Stimulated activated effector memory CD8-positive, alpha-beta T cell treated with anti-CD3 and anti-CD28 coated beads, Interleukin-12 subunit alpha, Interleukin-12 subunit beta, amount 100 ng/mL, for 72 hours (primary cell): ENCODE results near the gene IFNGR2.

Source experiments
- ATAC-seq: fragments of 150-1000 bp; cut with Tn5 transposase; 2 replicates; pipeline ENCODE4 v1.10.0; 2021
- DNase-seq, 2 donors: peaks; one replicate each; pipeline ENCODE4 v3.0.0; 2021 to 2022; ENCODE audit warnings: low spot score in 2 of 2
- H3K27ac Mint-ChIP-seq: one replicate; pipeline ENCODE4 v1.8.0; 2022; ENCODE audit warnings: mild to moderate bottlenecking, mixed read lengths
- H3K36me3 Mint-ChIP-seq: one replicate; pipeline ENCODE4 v1.8.0; 2022; ENCODE audit warnings: mild to moderate bottlenecking, mixed read lengths
- H3K4me1 Mint-ChIP-seq: one replicate; pipeline ENCODE4 v1.8.0; 2022; ENCODE audit warnings: mixed read lengths
- H3K4me3 Mint-ChIP-seq: one replicate; pipeline ENCODE4 v1.8.0; 2022; ENCODE audit warnings: mild to moderate bottlenecking, mixed read lengths
- H3K9me3 Mint-ChIP-seq: one replicate; pipeline ENCODE4 v1.8.0; 2022; ENCODE audit warnings: mixed read lengths

Gene IFNGR2

GRCh38 chr21:33470701-33471100 lies 67.5 kb downstream of the IFNGR2 start:
- Mint-ChIP-seq H3K4me3 (no peak overlapping the region), H3K9me3 (no peaks in the 10 kb centered on the region), H3K27ac (no peak overlapping the region), H3K4me1 (peaks cover 5% of the 10 kb centered on the region), H3K36me3 (peaks cover 13% of the 10 kb centered on the region)
- ATAC-seq (no peak), DNase-seq (no peak)

DNA sequence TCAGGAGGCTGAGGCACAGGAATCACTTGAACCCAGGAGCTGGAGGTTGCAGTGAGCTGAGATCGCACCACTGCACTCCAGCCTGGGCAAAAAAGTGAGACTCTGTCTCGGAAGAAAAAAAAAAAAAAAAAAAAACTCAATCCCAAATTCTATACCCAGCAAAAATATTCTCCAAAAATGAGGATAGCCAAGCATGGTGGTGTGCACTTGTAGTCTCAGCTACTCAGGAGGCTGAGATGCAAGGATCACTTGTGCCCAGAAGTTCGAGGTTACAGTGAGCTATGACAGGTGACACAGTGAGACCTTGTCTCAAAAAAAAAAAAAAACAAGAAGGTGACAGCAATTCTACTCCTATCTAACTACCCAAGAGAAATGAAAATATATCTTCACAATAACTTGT lies 70.1 kb downstream of the IFNGR2 start:
- H3K36me3 Mint-ChIP-seq = no peaks in the 10 kb centered on the region
- peaks cover 9% of the 10 kb centered on the region for H3K4me1 Mint-ChIP-seq
- no peak overlapping the region for H3K4me3 Mint-ChIP-seq
- no peaks in the 10 kb centered on the region for H3K9me3 Mint-ChIP-seq
- H3K27ac Mint-ChIP-seq = no peak overlapping the region
- no peak for DNase-seq
- ATAC-seq = no peak

DNA sequence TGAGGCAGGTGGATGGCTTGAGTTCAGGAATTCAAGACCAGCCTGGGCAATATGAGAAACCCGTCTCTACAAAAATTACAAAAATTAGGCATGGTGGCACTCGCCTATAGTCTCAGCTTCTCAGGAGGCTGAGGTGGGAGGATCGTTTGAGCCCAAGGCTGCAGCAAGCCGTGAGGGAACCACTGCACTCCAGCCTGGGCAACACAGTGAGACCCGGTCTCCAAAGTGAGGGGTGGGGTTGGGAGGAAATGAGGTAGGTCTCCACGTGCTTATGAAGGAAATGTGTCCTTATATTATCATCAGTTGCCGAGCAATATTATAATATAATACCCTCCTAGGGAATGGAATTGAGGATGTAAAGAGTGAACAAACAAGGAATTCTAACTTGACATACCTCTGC lies 73.9 kb downstream of the IFNGR2 start:
- Mint-ChIP-seq H3K9me3 (no peaks in the 10 kb centered on the region), H3K36me3 (no peaks in the 10 kb centered on the region), H3K4me1 (peaks cover 21% of the 10 kb centered on the region), H3K4me3 (peak overlapping the region; percentile 80), H3K27ac (no peak overlapping the region)
- no peak for DNase-seq
- ATAC-seq = no peak

- peak overlapping the region; percentile 80 for H3K4me3 Mint-ChIP-seq
- peak overlapping the region; percentile 69 for H3K27ac Mint-ChIP-seq
- DNase-seq (no peak), ATAC-seq (no peak)
- H3K36me3 Mint-ChIP-seq = no peaks in the 10 kb centered on the region
- H3K9me3 Mint-ChIP-seq = no peaks in the 10 kb centered on the region
- H3K4me1 Mint-ChIP-seq = peaks cover 21% of the 10 kb centered on the region
Measured at GRCh38 chr21:33478182-33478581, 75.0 kb downstream of the IFNGR2 start.

DNA sequence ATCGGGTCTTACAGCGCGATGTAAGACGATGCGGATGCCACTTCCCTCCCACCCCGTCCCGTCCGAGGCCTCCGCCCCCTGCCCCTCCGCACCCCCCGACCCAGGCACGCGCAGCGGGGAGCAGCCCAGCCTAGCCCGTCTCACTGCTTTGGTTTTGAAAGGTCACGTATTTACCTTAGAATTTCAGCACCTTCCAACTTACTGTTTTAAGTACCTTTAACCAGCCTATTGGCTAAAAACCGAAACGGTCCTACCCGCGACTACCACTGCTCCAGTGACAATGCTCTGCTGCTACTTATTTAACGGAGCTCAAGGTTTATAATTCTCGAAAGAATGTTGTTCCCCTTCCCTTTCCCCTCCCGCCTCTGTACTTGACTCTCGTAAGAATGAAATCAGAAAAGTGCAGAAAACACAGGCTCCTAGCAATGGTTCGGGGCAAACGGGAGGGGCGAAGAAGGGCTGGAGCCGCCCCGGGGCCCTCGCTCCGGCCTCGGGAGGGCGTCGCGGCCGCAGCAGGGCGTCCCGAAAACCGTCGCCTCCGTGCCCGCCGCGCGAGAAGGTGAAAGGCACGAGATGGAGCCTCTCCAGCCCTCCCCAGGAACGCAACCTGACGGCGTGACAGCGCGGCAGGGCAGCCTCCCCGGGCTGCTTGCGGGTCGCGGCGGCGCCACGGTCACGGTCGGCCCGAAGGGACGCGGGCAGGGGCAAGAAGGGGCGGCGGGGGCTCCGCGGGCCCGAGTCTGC lies 75.9 kb downstream of the IFNGR2 start:
- peak; percentile 35 for ATAC-seq

DNA sequence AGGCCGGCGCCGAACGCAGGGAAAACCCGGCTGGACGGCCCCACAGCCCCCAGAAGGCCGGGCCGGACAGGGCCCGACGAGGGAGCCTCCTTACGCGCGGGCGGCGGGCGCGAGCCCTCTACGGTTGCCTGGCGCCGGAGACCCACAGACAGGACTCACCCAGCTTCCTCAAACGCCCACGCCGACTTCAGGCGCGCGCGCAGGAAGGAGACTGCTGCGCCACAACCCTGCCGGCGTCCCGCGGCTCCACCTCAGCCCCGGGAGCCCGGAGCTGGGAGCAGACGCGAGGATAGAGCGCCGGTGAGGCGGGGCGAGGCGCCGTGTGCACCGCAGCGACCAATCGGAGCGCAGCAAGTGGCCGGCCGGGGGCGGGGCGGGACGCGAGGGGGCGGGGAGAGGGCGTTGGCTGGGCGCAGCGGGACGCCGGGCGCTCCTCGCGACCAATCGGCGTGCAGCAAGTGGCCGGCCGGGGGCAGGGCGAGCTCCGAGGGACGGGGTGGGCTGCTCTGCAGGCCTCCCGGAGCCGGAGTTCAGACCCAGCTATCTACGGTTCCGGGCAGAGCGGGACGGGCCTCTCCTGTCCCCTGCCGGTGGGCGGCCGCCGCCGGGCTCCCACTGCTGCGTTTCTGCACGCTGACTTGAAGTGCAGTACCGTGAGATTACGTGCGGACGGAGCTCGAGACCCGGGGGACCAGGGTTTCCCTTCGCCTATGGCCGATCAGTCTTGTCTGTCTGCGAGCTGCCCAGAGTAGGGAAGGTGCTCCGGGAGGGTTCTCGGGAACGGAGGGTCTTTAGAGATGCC lies 76.7 kb downstream of the IFNGR2 start, which contains the start of gene TMEM50B:
TMEM50B (minus strand) TSS at position 296 of the 802 bp plus-strand sequence. CDS start 11,089 bp downstream, outside the sequence.
- no peaks in the 10 kb centered on the region for H3K9me3 Mint-ChIP-seq
- DNase-seq (peak; percentile 92 to 97), ATAC-seq (peak; percentile 97)
- H3K4me1 Mint-ChIP-seq = peaks cover 16% of the 10 kb centered on the region
- H3K27ac Mint-ChIP-seq = peak within 1 kb of the TSS; percentile 88
- H3K4me3 Mint-ChIP-seq = peak within 1 kb of the TSS; percentile 80
- H3K36me3 Mint-ChIP-seq = no peaks in the 10 kb centered on the region

More for the DNA sequence above, 75.9 kb downstream of the IFNGR2 start:
- no peaks in the 10 kb centered on the region for H3K36me3 Mint-ChIP-seq
- peak overlapping the region; percentile 80 for H3K4me3 Mint-ChIP-seq
- peak overlapping the region; percentile 69 for H3K27ac Mint-ChIP-seq
- no peak for DNase-seq
- H3K4me1 Mint-ChIP-seq = peaks cover 16% of the 10 kb centered on the region
- H3K9me3 Mint-ChIP-seq = no peaks in the 10 kb centered on the region

- ATAC-seq = no peak
- H3K4me1 Mint-ChIP-seq = peaks cover 16% of the 10 kb centered on the region
Measured at GRCh38 chr21:33480481-33481103, 77.4 kb downstream of the IFNGR2 start.

DNA sequence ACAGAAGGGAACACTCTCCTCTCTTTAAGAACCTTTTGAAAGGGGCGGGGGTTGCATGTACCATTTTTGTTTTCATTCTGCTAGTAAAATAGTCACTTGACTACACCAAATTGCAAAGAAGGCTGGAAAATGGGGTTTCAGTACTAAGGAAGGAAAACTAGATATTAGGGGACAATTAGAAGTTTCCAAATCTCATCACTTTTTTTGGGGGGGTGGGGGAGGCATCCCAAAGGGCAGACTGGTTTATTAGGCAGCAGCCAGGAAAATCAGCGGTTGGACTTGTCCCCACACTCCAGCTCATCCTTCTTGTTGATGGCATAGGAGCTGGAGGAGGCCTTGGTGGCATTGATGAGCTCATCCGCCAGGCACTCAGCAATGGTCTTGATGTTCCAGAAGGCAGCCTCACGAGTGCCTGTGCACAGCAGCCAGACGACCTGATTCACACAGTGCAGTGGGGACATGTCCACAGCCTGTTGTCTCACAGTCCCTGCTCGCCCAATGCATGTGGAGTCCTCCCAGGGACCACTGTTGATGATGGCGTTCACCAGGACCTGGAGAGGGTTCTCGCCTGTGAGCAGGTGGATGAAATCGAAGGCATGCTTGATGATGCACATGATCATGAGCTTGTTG lies 78.2 kb downstream of the IFNGR2 start:
- no peak for ATAC-seq
- Mint-ChIP-seq H3K27ac (no peak overlapping the region), H3K4me1 (peaks cover 16% of the 10 kb centered on the region), H3K4me3 (peak overlapping the region; percentile 80), H3K9me3 (no peaks in the 10 kb centered on the region), H3K36me3 (no peaks in the 10 kb centered on the region)
- no peak for DNase-seq

More at GRCh38 chr21:33480481-33481103, 77.4 kb downstream of the IFNGR2 start:
- DNase-seq = no peak
- peak overlapping the region; percentile 80 for H3K4me3 Mint-ChIP-seq
- no peaks in the 10 kb centered on the region for H3K9me3 Mint-ChIP-seq
- H3K36me3 Mint-ChIP-seq = no peaks in the 10 kb centered on the region
- H3K27ac Mint-ChIP-seq = peak overlapping the region; percentile 88
